Glomerular visceral epithelial cell (primary cell): ENCODE data around the gene DAZAP1.
A peak's percentile ranks its signal among the peaks of the same experiment; 100 is the strongest.

Source experiments
- DNase-seq: peaks from one replicate; pipeline ENCODE4 v3.0.0-alpha.2; 2016; ENCODE audit errors: extremely low spot score

Gene DAZAP1

GRCh38 chr19:1407528-1408299, at the start of gene DAZAP1:
Gene DAZAP1, plus strand, starts transcription at chr19:1407586. Its CDS starts 188 bp downstream, at chr19:1407774.
- no peak for DNase-seq

GRCh38 chr19:1360126-1360817, 47.1 kb upstream of the DAZAP1 start:
- DNase-seq, result no peak

GRCh38 chr19:1360818-1361461, 46.4 kb upstream of the DAZAP1 start:
- peak; percentile 59 for DNase-seq

- DNase-seq, result peak; percentile 95
Measured at GRCh38 chr19:1361601-1362386, 45.6 kb upstream of the DAZAP1 start.

GRCh38 chr19:1362387-1363257, 44.8 kb upstream of the DAZAP1 start:
- no peak for DNase-seq

- no peak for DNase-seq
Measured at GRCh38 chr19:1363599-1363998, 43.8 kb upstream of the DAZAP1 start.

GRCh38 chr19:1364070-1364704, 43.2 kb upstream of the DAZAP1 start:
- no peak for DNase-seq

GRCh38 chr19:1365319-1366269, 41.8 kb upstream of the DAZAP1 start:
- no peak for DNase-seq

- no peak for DNase-seq
Measured at GRCh38 chr19:1366296-1366695, 41.1 kb upstream of the DAZAP1 start.

GRCh38 chr19:1366899-1367870, 40.2 kb upstream of the DAZAP1 start:
- no peak for DNase-seq

- DNase-seq, result no peak
Measured at GRCh38 chr19:1369214-1369805, 38.1 kb upstream of the DAZAP1 start.

- no peak for DNase-seq
Measured at GRCh38 chr19:1370579-1371361, 36.6 kb upstream of the DAZAP1 start.

GRCh38 chr19:1373042-1373533, 34.3 kb upstream of the DAZAP1 start:
- DNase-seq, result no peak

GRCh38 chr19:1373534-1374249, 33.7 kb upstream of the DAZAP1 start:
- DNase-seq, result peak; percentile 72

GRCh38 chr19:1374250-1374577, 33.2 kb upstream of the DAZAP1 start:
- DNase-seq, result no peak

GRCh38 chr19:1376415-1376805, 31.0 kb upstream of the DAZAP1 start:
- no peak for DNase-seq
